Neural cell (in vitro differentiated cells): ENCODE measurements around the gene ARAP2. TPM values are rescaled to one million over a fixed set of nuclear protein-coding genes. Genes with fewer than 3 reads are reported as not detected.

Experiments
- H2AFZ ChIP-seq: fragments of 200-600, 300-800 bp; sonication (generic), shearing (Covaris generic); 2 replicates; pipeline ENCODE4 v1.6.0; 2014; ENCODE audit warnings: low read depth, mild to moderate bottlenecking, antibody characterized with exemption, low read length, moderate library complexity
- H3F3A ChIP-seq: fragments of 200-600 bp; shearing (Covaris generic); 2 replicates; pipeline ENCODE4 v1.6.1; 2016; ENCODE audit warnings: mild to moderate bottlenecking, moderate library complexity, mixed read lengths, antibody characterized with exemption, low read length; ENCODE audit not compliant: insufficient read depth, poor library complexity, severe bottlenecking
- H3K27ac ChIP-seq: fragments of 200-600, 300-800 bp; sonication (generic), shearing (Covaris generic); 2 replicates; pipeline ENCODE4 v1.5.1; 2014; ENCODE audit warnings: mild to moderate bottlenecking, low read length, moderate library complexity
- H3K27me3 ChIP-seq: fragments of 300-800, 200-600 bp; sonication (generic), shearing (Covaris generic); 2 replicates; pipeline ENCODE4 v1.6.0; 2014; ENCODE audit warnings: mild to moderate bottlenecking, low read depth, low read length, moderate library complexity; ENCODE audit not compliant: insufficient read depth
- H3K36me3 ChIP-seq: fragments of 300-800, 200-600 bp; sonication (generic), shearing (Covaris generic); 2 replicates; pipeline ENCODE4 v1.5.1; 2014; ENCODE audit warnings: mild to moderate bottlenecking, antibody characterized with exemption, low read length, moderate library complexity; ENCODE audit not compliant: insufficient read depth
- H3K4me2 ChIP-seq: fragments of 300-800, 200-600 bp; sonication (generic), shearing (Covaris generic); 2 replicates; pipeline ENCODE4 v1.6.0; 2014; ENCODE audit warnings: mild to moderate bottlenecking, low read length
- H3K4me3 ChIP-seq: fragments of 300-800, 200-600 bp; sonication (generic), shearing (Covaris generic); 2 replicates; pipeline ENCODE4 v1.5.1; 2014; ENCODE audit warnings: mild to moderate bottlenecking, low read length, moderate library complexity
- H3K79me2 ChIP-seq: fragments of 200-600 bp; shearing (Covaris generic); replicated peaks from 2 replicates; pipeline ENCODE4 v1.6.0; 2014; ENCODE audit warnings: mild to moderate bottlenecking, low read length, moderate library complexity; ENCODE audit not compliant: insufficient read depth
- H3K9ac ChIP-seq: fragments of 300-800, 200-600 bp; sonication (generic), shearing (Covaris generic); 2 replicates; pipeline ENCODE4 v1.6.1; 2016; ENCODE audit warnings: mild to moderate bottlenecking, low read length, mixed read lengths
- H3K9me2 ChIP-seq: fragments of 200-600 bp; shearing (Covaris generic); 2 replicates; pipeline ENCODE4 v1.6.1; 2016; ENCODE audit warnings: mild to moderate bottlenecking, low read length, mixed read lengths; ENCODE audit not compliant: insufficient read depth
- H3K9me3 ChIP-seq: fragments of 200-600, 300-800 bp; sonication (generic), shearing (Covaris generic); 2 replicates; pipeline ENCODE4 v1.6.1; 2016; ENCODE audit warnings: mild to moderate bottlenecking, mixed run types, low read length, moderate library complexity, mixed read lengths
- H4K20me1 ChIP-seq: fragments of 200-600 bp; shearing (Covaris generic); 2 replicates; pipeline ENCODE4 v1.6.1; 2016; ENCODE audit warnings: mild to moderate bottlenecking, mixed run types; ENCODE audit not compliant: insufficient read depth
- EP300 ChIP-seq: fragments of 450-650 bp; conservative IDR thresholded peaks from 2 replicates; pipeline ENCODE4 v1.6.1; 2014; ENCODE audit warnings: antibody characterized with exemption, mild to moderate bottlenecking, moderate library complexity; ENCODE audit not compliant: poor library complexity, severe bottlenecking
- EZH2 ChIP-seq: fragments of 200-600, 300-800 bp; shearing (Covaris generic), sonication (generic); IDR thresholded peaks from 2 replicates; pipeline ENCODE4 v1.6.1; 2014; ENCODE audit warnings: antibody characterized with exemption, low read length, borderline replicate concordance, mild to moderate bottlenecking; ENCODE audit not compliant: insufficient read depth, poor library complexity, severe bottlenecking
- MXI1 ChIP-seq: fragments of 450-650 bp; conservative IDR thresholded peaks from 2 replicates; pipeline ENCODE4 v1.6.1; 2014; ENCODE audit warnings: antibody characterized with exemption, mild to moderate bottlenecking; ENCODE audit not compliant: poor library complexity, severe bottlenecking
- POLR2AphosphoS5 ChIP-seq: IDR thresholded peaks from 2 replicates; pipeline ENCODE4 v1.6.1; 2012
- RAD21 ChIP-seq: fragments of 450-650 bp; conservative IDR thresholded peaks from 2 replicates; pipeline ENCODE4 v1.6.1; 2014; ENCODE audit warnings: antibody characterized with exemption, mild to moderate bottlenecking, moderate library complexity
- SMC3 ChIP-seq: fragments of 450-650 bp; conservative IDR thresholded peaks from 2 replicates; pipeline ENCODE4 v1.6.1; 2014; ENCODE audit warnings: antibody characterized with exemption, mild to moderate bottlenecking, moderate library complexity; ENCODE audit not compliant: poor library complexity
- TAF1 ChIP-seq: IDR thresholded peaks from 2 replicates; pipeline ENCODE4 v1.6.1; 2012; ENCODE audit warnings: low read depth
- polyA plus RNA-seq: library from polyadenylated mRNA; depleted of rRNA; stranded (reverse); fragments of >200 nt; gene quantifications from 2 replicates; pipeline ENCODE4 v1.2.3, GENCODE V29; 2014
- TF ChIP-seq, protein P1 (sequence below): IDR thresholded peaks from 2 replicates; pipeline ENCODE4 v1.6.1; 2012; ENCODE audit warnings: borderline replicate concordance
- TF ChIP-seq, protein P2 (sequence below): fragments of 450-650 bp; IDR thresholded peaks from 2 replicates; pipeline ENCODE4 v1.5.1; 2014; ENCODE audit warnings: antibody characterized with exemption, mild to moderate bottlenecking, moderate library complexity; ENCODE audit not compliant: poor library complexity, severe bottlenecking

Gene ARAP2
- polyA plus RNA-seq, 1 donor from 2014 or later, result 2.1 TPM

DNA sequence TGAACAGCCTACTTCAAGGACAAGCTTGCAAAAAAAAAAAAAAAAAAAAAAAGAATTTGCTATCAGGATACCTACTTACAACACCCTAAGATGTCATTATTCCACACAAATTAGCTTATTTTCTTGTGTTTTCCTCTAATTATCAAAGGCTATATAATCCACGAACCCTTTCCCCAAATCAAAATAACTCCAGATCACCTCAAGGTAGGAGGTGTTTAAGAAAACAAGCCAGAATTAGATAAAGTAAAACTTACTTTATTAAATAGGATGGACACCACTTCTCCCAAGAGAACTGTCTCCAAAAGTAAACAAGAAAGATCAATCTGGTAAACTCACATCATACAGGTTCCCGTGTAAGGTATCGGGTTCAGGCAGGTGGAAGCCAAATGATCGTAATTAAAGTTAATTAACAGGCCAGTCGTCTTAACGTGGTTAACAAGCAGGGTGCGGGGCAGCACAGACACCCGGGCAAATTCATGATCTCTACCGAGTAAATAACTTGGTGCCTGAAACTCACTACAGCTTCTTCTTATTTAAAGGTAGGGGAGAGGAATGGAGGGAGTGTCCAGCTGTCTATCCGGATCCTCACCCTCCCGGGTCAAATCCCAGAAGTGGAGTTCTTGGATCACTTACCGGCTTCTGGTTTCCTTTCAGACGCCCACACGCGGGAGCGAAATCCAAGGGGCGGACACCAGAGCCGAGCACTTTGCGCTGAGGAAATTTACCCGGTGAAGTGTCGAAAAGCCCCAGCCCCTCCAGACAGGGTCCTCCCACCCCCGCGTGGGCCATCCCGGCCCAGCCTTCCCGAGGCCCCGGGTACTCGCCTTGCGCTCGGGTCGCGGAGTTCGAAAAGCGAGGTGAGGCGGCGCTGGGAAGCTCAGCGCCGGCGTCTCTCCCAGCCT lies 708 bp downstream of the ARAP2 start:
- H3K4me3 ChIP-seq, result peak overlapping the region; percentile 75
- H3K9me3 ChIP-seq, result no peaks in the 10 kb centered on the region
- H2AFZ ChIP-seq, result no peak overlapping the region
- H3K27me3 ChIP-seq, result peaks cover 27% of the 10 kb centered on the region
- no peaks in the 10 kb centered on the region for H4K20me1 ChIP-seq
- H3K9me2 ChIP-seq, result no peaks in the 10 kb centered on the region
- H3K4me2 ChIP-seq, result peak overlapping the region; percentile 44
- no peaks in the 10 kb centered on the region for H3K36me3 ChIP-seq
- H3K9ac ChIP-seq, result peak overlapping the region; percentile 58
- no peaks in the 10 kb centered on the region for H3K79me2 ChIP-seq
- no peak overlapping the region for H3K27ac ChIP-seq
- TF ChIP-seq SMC3 (no peak), TAF1 (no peak), EZH2 (no peak), EP300 (no peak), POLR2AphosphoS5 (no peak), RAD21 (no peak), MXI1 (no peak)
- TF ChIP-seq, protein P1, sequence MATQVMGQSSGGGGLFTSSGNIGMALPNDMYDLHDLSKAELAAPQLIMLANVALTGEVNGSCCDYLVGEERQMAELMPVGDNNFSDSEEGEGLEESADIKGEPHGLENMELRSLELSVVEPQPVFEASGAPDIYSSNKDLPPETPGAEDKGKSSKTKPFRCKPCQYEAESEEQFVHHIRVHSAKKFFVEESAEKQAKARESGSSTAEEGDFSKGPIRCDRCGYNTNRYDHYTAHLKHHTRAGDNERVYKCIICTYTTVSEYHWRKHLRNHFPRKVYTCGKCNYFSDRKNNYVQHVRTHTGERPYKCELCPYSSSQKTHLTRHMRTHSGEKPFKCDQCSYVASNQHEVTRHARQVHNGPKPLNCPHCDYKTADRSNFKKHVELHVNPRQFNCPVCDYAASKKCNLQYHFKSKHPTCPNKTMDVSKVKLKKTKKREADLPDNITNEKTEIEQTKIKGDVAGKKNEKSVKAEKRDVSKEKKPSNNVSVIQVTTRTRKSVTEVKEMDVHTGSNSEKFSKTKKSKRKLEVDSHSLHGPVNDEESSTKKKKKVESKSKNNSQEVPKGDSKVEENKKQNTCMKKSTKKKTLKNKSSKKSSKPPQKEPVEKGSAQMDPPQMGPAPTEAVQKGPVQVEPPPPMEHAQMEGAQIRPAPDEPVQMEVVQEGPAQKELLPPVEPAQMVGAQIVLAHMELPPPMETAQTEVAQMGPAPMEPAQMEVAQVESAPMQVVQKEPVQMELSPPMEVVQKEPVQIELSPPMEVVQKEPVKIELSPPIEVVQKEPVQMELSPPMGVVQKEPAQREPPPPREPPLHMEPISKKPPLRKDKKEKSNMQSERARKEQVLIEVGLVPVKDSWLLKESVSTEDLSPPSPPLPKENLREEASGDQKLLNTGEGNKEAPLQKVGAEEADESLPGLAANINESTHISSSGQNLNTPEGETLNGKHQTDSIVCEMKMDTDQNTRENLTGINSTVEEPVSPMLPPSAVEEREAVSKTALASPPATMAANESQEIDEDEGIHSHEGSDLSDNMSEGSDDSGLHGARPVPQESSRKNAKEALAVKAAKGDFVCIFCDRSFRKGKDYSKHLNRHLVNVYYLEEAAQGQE, result no peak
- TF ChIP-seq, protein P2, sequence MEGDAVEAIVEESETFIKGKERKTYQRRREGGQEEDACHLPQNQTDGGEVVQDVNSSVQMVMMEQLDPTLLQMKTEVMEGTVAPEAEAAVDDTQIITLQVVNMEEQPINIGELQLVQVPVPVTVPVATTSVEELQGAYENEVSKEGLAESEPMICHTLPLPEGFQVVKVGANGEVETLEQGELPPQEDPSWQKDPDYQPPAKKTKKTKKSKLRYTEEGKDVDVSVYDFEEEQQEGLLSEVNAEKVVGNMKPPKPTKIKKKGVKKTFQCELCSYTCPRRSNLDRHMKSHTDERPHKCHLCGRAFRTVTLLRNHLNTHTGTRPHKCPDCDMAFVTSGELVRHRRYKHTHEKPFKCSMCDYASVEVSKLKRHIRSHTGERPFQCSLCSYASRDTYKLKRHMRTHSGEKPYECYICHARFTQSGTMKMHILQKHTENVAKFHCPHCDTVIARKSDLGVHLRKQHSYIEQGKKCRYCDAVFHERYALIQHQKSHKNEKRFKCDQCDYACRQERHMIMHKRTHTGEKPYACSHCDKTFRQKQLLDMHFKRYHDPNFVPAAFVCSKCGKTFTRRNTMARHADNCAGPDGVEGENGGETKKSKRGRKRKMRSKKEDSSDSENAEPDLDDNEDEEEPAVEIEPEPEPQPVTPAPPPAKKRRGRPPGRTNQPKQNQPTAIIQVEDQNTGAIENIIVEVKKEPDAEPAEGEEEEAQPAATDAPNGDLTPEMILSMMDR, result no peak
- no peaks in the 10 kb centered on the region for H3F3A ChIP-seq

DNA sequence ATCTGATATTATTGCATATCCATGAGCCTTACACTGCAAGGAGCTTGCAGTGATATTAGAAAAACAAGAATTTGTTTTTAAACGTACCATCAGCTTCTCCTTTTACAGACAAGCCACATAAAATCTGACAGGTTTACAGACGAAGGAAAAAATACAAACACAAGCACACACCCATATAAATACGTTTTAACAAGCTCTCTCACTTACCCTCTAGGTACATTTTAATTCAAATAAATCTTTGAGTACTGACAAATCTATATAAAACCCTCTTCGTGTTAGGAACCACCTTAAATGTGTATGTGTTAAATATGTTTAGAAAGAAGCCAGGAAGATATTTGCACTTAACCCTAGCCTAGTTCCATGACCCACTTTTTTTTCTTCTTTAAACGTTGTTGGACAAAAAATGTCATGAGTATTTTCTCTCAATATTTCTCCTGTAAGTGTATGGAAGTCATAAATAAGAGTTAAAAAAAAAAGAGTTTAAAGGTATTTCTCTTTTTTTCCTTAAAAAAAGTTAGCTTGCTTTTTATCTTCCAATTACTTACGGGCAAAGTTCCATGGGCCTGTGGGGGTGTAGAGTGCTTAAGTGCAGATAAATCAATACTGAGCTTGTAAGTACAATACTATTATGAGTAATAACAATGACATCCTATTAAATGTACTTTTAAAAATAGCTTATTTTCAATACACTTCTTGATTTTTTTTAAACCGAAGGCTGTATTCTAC lies 1.5 kb downstream of the ARAP2 start:
- Histone ChIP-seq H4K20me1 (no peaks in the 10 kb centered on the region), H3K9ac (no peak overlapping the region), H3K27me3 (peaks cover 27% of the 10 kb centered on the region), H3K27ac (no peak overlapping the region), H3K79me2 (no peaks in the 10 kb centered on the region), H3K9me3 (no peaks in the 10 kb centered on the region), H3K4me3 (no peak overlapping the region), H3K4me2 (no peak overlapping the region), H2AFZ (no peak overlapping the region), H3K36me3 (no peaks in the 10 kb centered on the region), H3K9me2 (no peaks in the 10 kb centered on the region), H3F3A (no peaks in the 10 kb centered on the region)
- no peak for TF ChIP-seq TAF1
